K562 (cell line): ENCODE measurements around the gene MIEN1. TPM values are rescaled to one million over a fixed set of nuclear protein-coding genes. Genes with fewer than 3 reads are reported as not detected.
"Not testable (repeated sequence)": the region's sequence is repeated elsewhere in the genome, so short reads cannot be mapped to it uniquely, and the experiment has no call there.

Experiments
- ATAC-seq: fragments of 200-7000 bp; cut with Tn5 transposase; 3 replicates; pipeline ENCODE4 v1.9.1; 2020; ENCODE audit warnings: moderate library complexity
- BruUV-seq: library from RNA; stranded (reverse); fragments of 400-500 nt; replicated peaks from 2 replicates; lab custom pipeline; 2021; lab: Mats Ljungman, UMichigan
- CTCF ChIA-PET: fragments of 300-600 bp; formaldehyde crosslinking; extraction: SDS; loops from one replicate; lab custom pipeline; 2021; ENCODE audit warnings: low intra/inter-chr PET ratio; lab: Yijun Ruan, JAX
- POLR2A ChIA-PET: fragments of 300-600, 350-650 bp; sonication (Branson Sonifier 250); formaldehyde crosslinking; extraction: SDS; loops from one replicate; lab custom pipeline; 2021; ENCODE audit warnings: antibody characterized with exemption, inconsistent platforms; lab: Yijun Ruan, JAX
- DNase-seq, 4 experiments: peaks; one replicate each; pipeline versions ENCODE4 v3.0.0 to v3.0.0-alpha.2; 2011 to 2018; ENCODE audit warnings: low spot score in 3 of 4, mixed read lengths in 3 of 4; ENCODE audit errors: extremely low read depth in 1 of 4
- FAIRE-seq: peaks from 2 replicates; lab custom pipeline; 2011; peaks lifted over from hg19 to GRCh38; lab: Jason Lieb, UNC
- H2AFZ ChIP-seq: 2 replicates; pipeline ENCODE4 v1.6.0; 2011; ENCODE audit warnings: low read depth, low read length, control low read depth, inconsistent platforms
- H3K27ac ChIP-seq: fragments of 200-600 bp; 3 replicates; pipeline ENCODE4 v1.8.0; 2011; ENCODE audit warnings: low read depth, mild to moderate bottlenecking, control low read depth, inconsistent platforms, low read length, moderate library complexity, mixed read lengths; ENCODE audit errors: extremely low read depth
- H3K27me3 ChIP-seq, 2 experiments: fragments of 300-600 bp in 1 of 2; 2 replicates in 1 of 2; 3 replicates in 1 of 2; pipeline versions ENCODE4 v1.6.0 to v1.8.0; 2011; ENCODE audit warnings: inconsistent platforms in 2 of 2, low read length in 2 of 2, mild to moderate bottlenecking in 1 of 2, mixed read lengths in 1 of 2, moderate library complexity in 1 of 2; ENCODE audit not compliant: control insufficient read depth in 2 of 2, insufficient read depth in 2 of 2
- H3K36me3 ChIP-seq: fragments of 300-600 bp; 3 replicates; pipeline ENCODE4 v1.8.0; 2011; ENCODE audit warnings: mild to moderate bottlenecking, low read length, inconsistent platforms; ENCODE audit not compliant: control insufficient read depth, insufficient read depth
- H3K4me1 ChIP-seq, 2 experiments: fragments of 200-600 bp in 1 of 2; replicated peaks in 1 of 2; 2 replicates in 1 of 2; 3 replicates in 1 of 2; pipeline versions ENCODE4 v1.5.1 to v1.8.0; 2011; ENCODE audit warnings: inconsistent platforms in 2 of 2, low read length in 2 of 2, mild to moderate bottlenecking in 1 of 2, mixed read lengths in 1 of 2, moderate library complexity in 1 of 2; ENCODE audit not compliant: control insufficient read depth in 2 of 2, insufficient read depth in 2 of 2
- H3K4me2 ChIP-seq: 2 replicates; pipeline ENCODE4 v1.6.1; 2011; ENCODE audit warnings: low read length, control low read depth, inconsistent platforms, mixed read lengths; ENCODE audit not compliant: insufficient read depth
- H3K4me3 ChIP-seq: fragments of 200-600 bp; sonication (generic), shearing (Covaris generic); 2 replicates; pipeline ENCODE4 v1.5.1; 2016; ENCODE audit warnings: control low read depth, inconsistent platforms
- H3K79me2 ChIP-seq: fragments of 200-600 bp; 3 replicates; pipeline ENCODE4 v1.8.0; 2011; ENCODE audit warnings: low read length, inconsistent platforms; ENCODE audit not compliant: control insufficient read depth, insufficient read depth
- H3K9ac ChIP-seq, 2 experiments: 2 replicates each; pipeline versions ENCODE4 v1.6.0 to v1.6.1; 2011; ENCODE audit warnings: low read depth in 2 of 2, low read length in 2 of 2, control low read depth in 1 of 2, inconsistent platforms in 1 of 2, mild to moderate bottlenecking in 1 of 2, mixed read lengths in 1 of 2; ENCODE audit not compliant: insufficient read depth in 1 of 2
- H3K9me1 ChIP-seq: one replicate; pipeline ENCODE4 v1.6.0; 2011; ENCODE audit warnings: inconsistent platforms, mild to moderate bottlenecking, low read length, moderate library complexity; ENCODE audit not compliant: control insufficient read depth, insufficient read depth
- H3K9me3 ChIP-seq: replicated peaks from 2 replicates; pipeline ENCODE4 v1.5.1; 2011; ENCODE audit warnings: low read depth, low read length, inconsistent platforms; ENCODE audit not compliant: control insufficient read depth, insufficient read depth
- H4K20me1 ChIP-seq: replicated peaks from 2 replicates; pipeline ENCODE4 v1.6.1; 2011; ENCODE audit warnings: low read length, inconsistent platforms, mixed read lengths; ENCODE audit not compliant: control insufficient read depth, insufficient read depth
- CBFA2T3 ChIP-seq: fragments of 450-650 bp; IDR thresholded peaks from 2 replicates; pipeline ENCODE4 v1.6.1; 2017
- CEBPB ChIP-seq: fragments of 450-650 bp; IDR thresholded peaks from 2 replicates; pipeline ENCODE4 v1.6.1; 2016; ENCODE audit warnings: missing genetic modification characterization, missing compliant biosample characterization
- CEBPG ChIP-seq, 3 experiments: fragments of 200-800 bp in 1 of 3; sonication (Bioruptor generic) in 1 of 3; sonication (generic) in 1 of 3; formaldehyde crosslinking in 1 of 3; IDR thresholded peaks in 2 of 3; conservative IDR thresholded peaks in 1 of 3; 2 replicates each; pipeline versions ENCODE4 v1.6.1 to v1.8.0; 2016 to 2022; ENCODE audit warnings: missing compliant biosample characterization in 2 of 3, missing genetic modification characterization in 2 of 3, mild to moderate bottlenecking in 1 of 3, missing genetic modification reagents in 1 of 3
- GTF2F1 ChIP-seq: IDR thresholded peaks from 2 replicates; pipeline ENCODE4 v1.6.1; 2011; ENCODE audit warnings: low read depth, low read length, improper control_type of control experiment
- PPARD ChIP-seq: fragments of 250-450 bp; sonication (Bioruptor Pico); IDR thresholded peaks from 2 replicates; pipeline ENCODE4 v1.8.0; 2022; ENCODE audit warnings: inconsistent platforms, mild to moderate bottlenecking, moderate library complexity
- ZKSCAN1 ChIP-seq: fragments of 150-350 bp; IDR thresholded peaks from 2 replicates; pipeline ENCODE4 v1.6.1; 2016; ENCODE audit warnings: low read depth, low read length
- ZNF140 ChIP-seq: fragments of 250-450 bp; sonication (Bioruptor Pico); IDR thresholded peaks from 2 replicates; pipeline ENCODE4 v1.8.0; 2021; ENCODE audit warnings: moderate library complexity, mild to moderate bottlenecking, inconsistent platforms
- WGBS: fragments of 100-300 bp; shearing (Covaris generic); methylation state at CpG from one replicate; pipeline ENCODE4 v1.1.6; 2016; ENCODE audit warnings: low coverage, mixed read lengths; ENCODE audit not compliant: insufficient coverage; ENCODE audit errors: missing lambda C conversion rate; 5-methylcytosine and 5-hydroxymethylcytosine counted together
- in situ Hi-C: fragments of 300-500 bp; cut with MboI; formaldehyde crosslinking; loops from 4 replicates; pipeline ENCODE4 v1.15.0; 2018; ENCODE audit warnings: inconsistent platforms, mixed read lengths
- intact Hi-C: fragments of 100-400 bp; cut with micrococcal nuclease; formaldehyde crosslinking; loops from 2 replicates; pipeline ENCODE4 v1.14.2; 2022
- polyA plus RNA-seq, 8 experiments: library from polyadenylated mRNA; depleted of rRNA in 4 of 8; stranded (reverse) in 5 of 8; unstranded in 3 of 8; fragments of >200 nt; fragmentation: Nextera tagmentation in 2 of 8; fragmentation: Illumina TruSeq in 1 of 8; extraction: Ambion mirVana in 2 of 8; extraction: Trizol in 1 of 8; gene quantifications; 2 replicates each; pipeline versions ENCODE4 v1.2.1 to v1.2.3, GENCODE V29; 2011 to 2014; ENCODE audit warnings: inconsistent platforms in 1 of 8, missing spikeins in 1 of 8
- total RNA-seq, 7 experiments: library from RNA; depleted of rRNA in 6 of 7; stranded (reverse); fragments of >200 nt in 6 of 7; fragmentation: Illumina TruSeq in 2 of 7; extraction: Trizol in 2 of 7; gene quantifications; 2 replicates each; pipeline versions ENCODE4 v1.2.1 to v1.2.3, GENCODE V29; 2011 to 2021; ENCODE audit warnings: low replicate concordance in 1 of 7

Gene MIEN1
- total and polyA plus RNA-seq, 9 of the 15 experiments (the other 6 are each of a cell fraction or from before 2014, with no cell fraction given), result 61.3 to 142 (median 78.9) TPM

- POLR2A ChIA-PET, result interaction anchor here (0.5 to 0.7 kb wide), 2 partner anchors 14 to 450 kb away, joined by 3 read pairs; no protein-coding TSS in a partner anchor
- H3K4me2 ChIP-seq, result not testable (repeated sequence)
These were observed 18.2 kb upstream of the MIEN1 start for GRCh38 chr17:39748444-39749034.

GRCh38 chr17:39747745-39748144 is 17.4 kb upstream of the MIEN1 start:
- 50% methylated on average over 4 of the region's 4 CpGs for WGBS
- H3K9ac ChIP-seq, result no peak overlapping the region
- H3K27ac ChIP-seq, result no peak overlapping the region
- intact Hi-C loops (no loop called here), in situ Hi-C loops (no loop called here)
- H3K79me2 ChIP-seq, result no peaks in the 10 kb centered on the region
- H2AFZ ChIP-seq, result no peak overlapping the region
- ChIA-PET CTCF (no interaction called here), POLR2A (interaction anchor here (0.7 kb wide), 1 partner anchor 451 kb away, joined by 3 read pairs; no protein-coding TSS in a partner anchor)
- ATAC-seq (no peak), FAIRE-seq (no peak), DNase-seq (no peak)
- no peaks in the 10 kb centered on the region for H3K36me3 ChIP-seq
- no peaks in the 10 kb centered on the region for H4K20me1 ChIP-seq
- peaks cover 7 to 31% of the 10 kb centered on the region in 2 experiments; a peak in 4 of 5 replicates for H3K4me1 ChIP-seq
- no peak overlapping the region for H3K4me2 ChIP-seq
- no peak overlapping the region for H3K4me3 ChIP-seq
- H3K27me3 ChIP-seq, result no peaks in the 10 kb centered on the region
- no peaks in the 10 kb centered on the region for H3K9me1 ChIP-seq
- H3K9me3 ChIP-seq, result no peaks in the 10 kb centered on the region
- TF ChIP-seq CBFA2T3 (no peak), ZNF140 (no peak), PPARD (no peak), GTF2F1 (no peak), ZKSCAN1 (peak; percentile 11; the same call in 1 of the 2 replicates)
- BruUV-seq, result no TSS peak

More at GRCh38 chr17:39748444-39749034, 18.2 kb upstream of the MIEN1 start:
- not testable (repeated sequence) for H3K27ac ChIP-seq; FAIRE-seq; TF ChIP-seq CEBPG (CRISPR knock-in tag; IDR thresholded peaks at IDR 0.05)
- peak; percentile 57 for TF ChIP-seq CEBPB (tag)
- 0 out of 4 replicates have a peak, but pooled peaks of 1 of the 2 experiments have one; percentile 13 for TF ChIP-seq CEBPG (tag; conservative IDR thresholded peaks at IDR 0.05 in 1 of 2, IDR thresholded peaks at IDR 0.05 in 1 of 2)
- TF ChIP-seq, all 486 proteins: peak for 2; not testable (repeated sequence) for 484
- intact Hi-C loops, ATAC-seq, H3K9ac ChIP-seq, H3K4me3 ChIP-seq, H2AFZ ChIP-seq, in situ Hi-C loops, H3K36me3 ChIP-seq, H3K27me3 ChIP-seq, DNase-seq, H3K79me2 ChIP-seq, H4K20me1 ChIP-seq, BruUV-seq, H3K9me3 ChIP-seq, H3K9me1 ChIP-seq, CTCF ChIA-PET: not testable (repeated sequence)
- WGBS, result 35% methylated on average over 6 of the region's 8 CpGs
- H3K4me1 ChIP-seq, result peaks cover 9 to 35% of the 10 kb centered on the region in 2 experiments; a peak in 4 of 5 replicates
